ENCODE data around the gene ZIC5. TPM values are rescaled to one million over a fixed set of nuclear protein-coding genes. Genes with fewer than 3 reads are reported as not detected.

Gene ZIC5
- total and polyA plus RNA-seq, 2 of the 13 experiments (the other 11 are each of a cell fraction or from before 2014, with no cell fraction given), result 0.02 to 0.07 TPM

- TF ChIP-seq POGK (CRISPR knock-in tag; conservative IDR thresholded peaks at IDR 0.05), result 0 out of 2 replicates have a peak, but pooled peaks have one; percentile 2
- peak; percentile 38 for TF ChIP-seq U2AF1 (optimal IDR thresholded peaks at IDR 0.05; ENCODE audit: low read depth, low read length)
These were observed 15.7 kb downstream of the ZIC5 start (continued) for GRCh38 chr13:99955747-99956472.

GRCh38 chr13:99955107-99955746, 16.3 kb downstream of the ZIC5 start:
- H2AFZ ChIP-seq (ENCODE audit: low read length), result no peak overlapping the region
- 64% methylated on average over 12 of the region's 21 CpGs for WGBS (ENCODE audit: low lambda C conversion rate)
- CTCF ChIA-PET (ENCODE audit: low intra/inter-chr PET ratio, low total read pairs), result no interaction called here
- no peak for TF ChIP-seq TBX2 (CRISPR knock-in tag; IDR thresholded peaks at IDR 0.05; ENCODE audit: borderline replicate concordance)
- TF ChIP-seq GLI4 (CRISPR knock-in tag; IDR thresholded peaks at IDR 0.05; ENCODE audit: borderline replicate concordance), result no peak
- TF ChIP-seq RFX3 (CRISPR knock-in tag; IDR thresholded peaks at IDR 0.05), result no peak
- no peak for TF ChIP-seq CTCF (CRISPR knock-in tag; IDR thresholded peaks at IDR 0.05)
- TF ChIP-seq KIAA2018 (CRISPR knock-in tag; IDR thresholded peaks at IDR 0.05; ENCODE audit: borderline replicate concordance), result no peak
- TF ChIP-seq MIER3 (CRISPR knock-in tag; IDR thresholded peaks at IDR 0.05; ENCODE audit: borderline replicate concordance), result no peak
- no peak for TF ChIP-seq PRPF4 (IDR thresholded peaks at IDR 0.05; ENCODE audit: low read depth, low read length, poor library complexity, severe bottlenecking)

More at GRCh38 chr13:99955107-99955746, 16.3 kb downstream of the ZIC5 start:
- DNase-seq (ENCODE audit: low spot score) (no peak), FAIRE-seq (no peak), ATAC-seq (no peak)
- Histone ChIP-seq H3K4me2 (ENCODE audit: low read depth, low read length) (no peak overlapping the region), H4K20me1 (ENCODE audit: insufficient read depth, low read length) (no peaks in the 10 kb centered on the region), H3K4me1 (ENCODE audit: insufficient read depth, low read length) (peaks cover 51% of the 10 kb centered on the region), H3K9ac (ENCODE audit: insufficient read depth, low read depth, low read length) (no peak overlapping the region), H3K9me3 (ENCODE audit: low read length) (no peaks in the 10 kb centered on the region), H3K4me3 (replicated peaks in 1 of 3; ENCODE audit: insufficient read depth in 1 of 3, low read depth in 2 of 3, low read length in 3 of 3) (no peak overlapping the region), H3K36me3 (replicated peaks in 1 of 2; ENCODE audit: control insufficient read depth in 1 of 2, insufficient read depth in 2 of 2, low read length in 2 of 2) (no peaks in the 10 kb centered on the region), H3K79me2 (ENCODE audit: insufficient read depth, low read length) (no peaks in the 10 kb centered on the region), H3K27ac (ENCODE audit: extremely low read length, insufficient read depth, low read length) (no peak overlapping the region), H3K27me3 (ENCODE audit: control insufficient read depth in 1 of 2, insufficient read depth in 2 of 2, low read length in 2 of 2) (peaks cover 8 to 87% of the 10 kb centered on the region in 2 experiments)
- BruUV-seq (replicated peaks), result no TSS peak
- in situ Hi-C loops (cut with HindIII; ENCODE audit: extremely low pct_ligation_motif_present, low pct_unique_long_range_greater_than_20kb) (no loop called here), intact Hi-C loops (cut with micrococcal nuclease; ENCODE audit: unreplicated experiment) (no loop called here)
- POLR2A ChIA-PET, result no interaction called here
